GM12891 (cell line): ENCODE data around the gene PFKFB2.

Experiments used
- POLR2A ChIP-seq: IDR thresholded peaks from 2 replicates; pipeline ENCODE4 v1.6.1; 2011; ENCODE audit warnings: low read depth, low read length, control low read depth
- POLR2AphosphoS5 ChIP-seq: IDR thresholded peaks from 2 replicates; pipeline ENCODE4 v1.6.1; 2011; ENCODE audit warnings: low read depth, low read length, control low read depth

GRCh38 chr1:207007352-207008033, 45.6 kb upstream of the PFKFB2 start:
- no peak for TF ChIP-seq POLR2A
- TF ChIP-seq POLR2AphosphoS5, result no peak
